Activated CD4-positive, alpha-beta T cell treated with anti-CD3 and anti-CD28 coated beads, Interleukin-2, amount 50 U/mL, for 48 hours (primary cell): ENCODE results near the gene LOXL3.

Source experiments
- DNase-seq, 2 experiments: peaks; one replicate each; pipeline ENCODE4 v3.0.0-alpha.2; 2020

The LOXL3 gene

DNA sequence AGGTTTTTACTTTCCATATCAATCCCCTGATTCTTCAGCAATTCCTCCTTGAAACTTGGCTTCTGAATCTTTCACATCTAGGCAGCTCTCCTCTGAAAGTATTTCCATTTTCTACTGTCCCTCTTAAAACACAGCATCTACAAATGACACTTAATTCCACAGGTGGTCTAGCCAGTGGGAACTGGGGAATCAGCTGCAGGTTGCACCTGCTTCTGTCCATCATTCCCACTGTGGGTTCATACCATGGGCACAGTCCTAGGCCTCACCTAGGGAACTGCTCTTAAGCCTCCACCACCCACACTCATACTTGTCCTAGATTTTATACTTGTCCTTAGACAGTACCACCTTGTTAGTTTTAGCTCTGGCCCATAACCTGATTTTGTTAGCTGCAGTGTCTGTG, 2.2 kb downstream of the LOXL3 start:
- no peak for DNase-seq

DNA sequence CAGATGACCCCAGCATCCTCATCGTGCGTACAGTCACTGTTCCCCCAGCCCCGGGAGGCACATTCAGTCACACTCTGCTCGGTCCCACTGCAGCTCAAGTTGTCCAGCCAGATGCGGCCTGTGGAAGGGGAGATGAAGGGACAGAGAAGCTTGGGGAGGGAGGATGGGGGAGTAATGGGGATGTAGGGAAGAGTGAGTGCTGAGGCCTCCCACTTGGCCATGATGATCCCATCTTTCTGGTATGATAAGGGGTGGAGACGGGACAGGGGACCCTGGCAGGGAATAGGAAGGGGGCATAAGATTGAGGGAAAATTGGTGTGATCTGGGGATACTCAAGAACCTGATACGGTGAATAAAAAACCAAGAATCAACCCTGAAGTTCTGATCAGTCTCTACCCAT, 3.5 kb downstream of the LOXL3 start:
- DNase-seq: no peak

DNA sequence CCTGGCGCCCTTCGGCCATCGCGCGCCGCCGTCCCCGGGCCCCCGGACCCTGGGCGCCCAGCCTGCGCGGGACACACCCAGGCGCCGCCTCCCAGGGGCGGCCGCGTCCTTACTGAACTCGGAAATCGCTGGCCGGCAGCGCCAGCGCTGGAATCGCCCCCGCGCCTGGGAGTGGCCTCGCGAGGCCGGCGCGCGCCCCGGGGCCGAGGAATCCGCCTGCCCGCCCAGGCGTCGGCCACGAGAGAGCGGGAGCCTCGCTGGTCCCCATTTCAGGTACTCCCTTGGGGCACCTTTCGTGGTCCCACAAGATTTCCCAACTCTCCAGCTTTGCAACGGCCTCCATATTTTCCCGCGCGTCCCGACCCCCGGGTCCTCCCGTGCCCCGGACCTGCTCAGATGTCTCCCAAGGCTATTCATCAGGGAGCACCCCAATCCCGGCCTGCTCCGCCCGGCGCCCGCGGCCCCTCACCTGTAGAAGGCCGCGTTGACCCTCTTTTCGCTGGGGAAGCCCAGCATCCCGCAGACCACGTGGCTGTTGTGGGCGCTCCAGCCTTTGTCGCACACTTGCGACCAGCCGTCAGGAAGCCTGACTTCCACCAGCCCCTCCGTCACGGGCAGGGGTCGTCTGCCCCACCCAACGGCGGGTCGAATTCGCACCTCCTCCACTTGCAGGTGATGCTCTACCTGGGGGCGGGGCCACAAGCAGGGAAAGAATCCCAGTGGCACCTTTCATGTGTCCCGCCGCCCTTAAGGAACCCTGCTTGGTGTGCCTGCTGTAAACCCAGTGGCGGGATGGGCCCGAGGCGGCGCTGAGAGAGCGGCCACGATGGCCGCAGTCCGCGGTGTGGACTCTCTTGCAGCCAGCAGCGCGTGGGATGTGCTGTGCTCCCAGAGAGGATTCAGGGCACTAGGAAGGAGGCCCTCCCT, 4.6 kb downstream of the LOXL3 start:
- DNase-seq: peak; percentile 50 to 56

DNA sequence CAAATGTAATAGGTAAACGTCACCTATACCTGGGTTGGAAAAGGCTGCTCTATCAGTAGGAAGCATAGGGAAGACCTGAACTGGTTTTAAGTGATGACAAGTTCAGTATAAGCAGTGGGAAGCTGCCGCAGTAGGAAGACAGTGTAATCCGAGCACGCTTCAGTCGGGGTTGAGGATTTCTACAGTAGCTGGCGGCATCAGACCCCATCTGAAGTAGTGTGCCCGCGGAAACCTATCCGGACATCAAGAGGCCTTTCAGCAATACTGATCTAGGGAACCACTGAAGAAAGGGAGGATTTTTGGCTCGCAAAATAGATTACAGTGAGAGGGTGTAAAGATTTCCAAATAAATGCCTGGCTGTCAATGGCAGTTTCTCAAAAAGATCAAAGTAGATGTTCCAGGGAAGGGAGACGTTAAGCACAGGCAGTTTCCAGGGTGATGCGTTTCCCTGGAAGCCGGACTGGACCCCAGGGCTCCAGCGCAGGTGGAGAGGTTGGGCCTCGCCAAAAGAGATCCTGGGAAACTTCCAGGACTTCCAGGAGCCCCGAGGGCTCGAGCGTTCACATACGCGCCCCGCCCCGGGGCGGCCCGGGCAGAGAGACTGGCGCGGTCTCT, 5.3 kb downstream of the LOXL3 start:
- DNase-seq: no peak

DNA sequence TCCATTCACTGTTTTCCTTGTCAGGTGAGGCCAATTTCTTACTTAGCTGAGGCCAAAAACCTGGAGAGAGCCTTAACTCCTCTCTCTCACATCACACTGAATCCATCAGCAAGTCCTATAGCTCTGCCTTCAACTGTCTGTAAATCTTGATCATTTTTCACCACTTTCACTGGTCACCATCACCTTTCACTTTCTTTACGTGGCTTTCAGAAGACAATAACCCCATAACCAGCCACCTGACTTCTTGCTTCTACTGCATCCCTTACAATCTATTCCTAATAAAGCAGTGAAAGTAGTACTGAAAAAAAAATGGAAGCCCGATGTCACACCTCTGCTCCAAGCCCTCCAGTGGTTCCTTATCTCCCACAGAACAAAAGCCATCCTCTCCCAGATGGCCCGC, 7.7 kb downstream of the LOXL3 start:
- DNase-seq: no peak

DNA sequence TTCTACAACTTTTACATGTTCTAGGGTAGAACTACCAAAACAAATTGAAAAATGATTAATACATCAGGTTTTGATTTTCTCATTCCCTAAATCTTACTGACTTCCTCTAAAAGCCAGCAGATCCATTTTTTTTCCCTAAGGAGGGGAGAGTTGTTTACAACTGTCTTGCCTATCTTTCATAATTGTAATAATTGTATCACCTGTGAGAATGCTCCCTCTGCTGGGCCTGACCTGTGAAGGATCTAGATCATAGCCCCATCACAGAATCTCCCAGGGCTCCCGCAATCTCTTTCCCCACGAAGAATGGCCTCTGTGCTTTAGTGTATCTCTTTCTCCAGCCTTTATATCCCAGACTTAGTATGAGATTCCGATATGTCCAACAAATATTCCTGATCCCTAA, 9.1 kb downstream of the LOXL3 start:
- DNase-seq: no peak

DNA sequence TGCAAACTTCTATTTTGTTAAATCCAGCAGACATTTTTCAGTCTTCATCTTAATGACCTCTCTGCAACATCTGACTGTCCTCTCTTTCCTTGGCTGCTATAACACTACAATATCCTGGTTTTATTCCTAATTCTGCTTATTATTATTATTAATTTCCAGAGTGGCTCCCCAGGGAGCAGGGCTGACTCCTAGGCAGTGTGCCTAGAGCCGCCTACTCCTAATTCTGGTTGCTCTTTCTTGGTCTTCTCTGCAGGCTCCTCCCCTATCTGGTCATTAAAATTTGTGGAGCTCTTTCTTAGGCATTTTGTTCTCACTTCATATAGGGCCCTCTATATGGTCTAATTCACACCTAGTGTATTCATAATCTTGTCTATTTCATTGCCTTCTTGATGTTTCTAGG, 10.8 kb downstream of the LOXL3 start:
- DNase-seq: no peak

DNA sequence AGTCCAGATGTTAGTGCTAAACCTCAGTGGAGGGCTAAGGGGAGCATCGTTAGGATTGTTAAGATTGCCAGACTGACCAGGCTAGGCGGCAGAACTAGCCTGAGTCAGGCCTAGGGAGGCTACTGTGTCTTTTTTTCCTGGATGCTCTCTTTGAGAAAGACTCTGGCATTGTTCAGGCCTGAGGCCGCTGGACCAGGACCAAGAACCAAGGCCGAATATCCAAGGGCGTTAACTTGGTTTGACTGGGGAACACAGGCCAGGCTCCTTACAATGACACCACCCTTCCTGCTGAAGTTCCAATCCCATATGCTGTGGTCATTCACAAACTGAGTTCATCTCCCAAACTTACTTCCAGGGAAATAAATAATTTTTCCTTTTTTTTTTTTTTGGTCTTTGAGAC, 13.5 kb downstream of the LOXL3 start:
- no peak for DNase-seq

DNA sequence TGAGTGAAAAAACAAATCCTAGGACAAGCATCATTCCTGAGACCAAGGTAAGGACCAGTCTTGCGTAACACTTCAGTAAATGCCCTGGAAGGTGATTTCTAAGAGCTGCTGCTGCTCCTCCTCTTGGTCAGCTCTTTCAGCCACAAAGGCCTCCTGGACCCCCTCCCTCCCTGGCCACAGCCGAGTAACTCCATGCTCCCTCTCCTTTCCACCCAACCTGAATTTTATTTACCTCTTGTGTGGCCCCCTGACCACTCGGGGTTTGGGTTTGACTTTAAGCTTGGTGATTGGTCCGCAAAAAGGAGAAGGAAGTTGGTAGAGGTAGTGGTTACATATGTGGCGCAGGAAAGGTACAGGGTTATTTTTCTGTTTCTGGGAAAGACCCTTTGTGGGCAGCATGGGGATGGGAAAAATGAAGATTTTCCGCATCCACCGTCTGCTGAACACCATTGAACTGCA, 14.8 kb downstream of the LOXL3 start:
- DNase-seq: no peak

DNA sequence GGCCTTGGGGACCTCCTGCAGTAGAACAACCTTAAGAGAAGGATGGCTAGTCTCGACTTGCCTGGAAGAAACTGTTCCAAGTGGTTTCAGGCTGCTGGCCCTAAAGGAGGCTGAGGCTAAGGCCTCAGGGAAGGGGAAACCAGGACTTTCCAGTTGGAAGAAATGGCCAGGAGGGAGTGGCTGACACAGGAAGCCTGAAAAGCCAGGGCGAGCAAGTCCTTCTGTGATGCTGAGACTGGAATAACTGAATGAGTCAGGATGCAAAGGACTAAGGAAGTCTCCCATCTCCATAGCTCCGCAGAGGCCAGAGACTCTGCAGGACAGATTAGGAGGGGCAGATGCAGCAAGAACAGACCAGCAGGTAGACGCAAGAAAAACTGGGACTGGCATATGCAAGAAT, 16.6 kb downstream of the LOXL3 start:
- no peak for DNase-seq

DNA sequence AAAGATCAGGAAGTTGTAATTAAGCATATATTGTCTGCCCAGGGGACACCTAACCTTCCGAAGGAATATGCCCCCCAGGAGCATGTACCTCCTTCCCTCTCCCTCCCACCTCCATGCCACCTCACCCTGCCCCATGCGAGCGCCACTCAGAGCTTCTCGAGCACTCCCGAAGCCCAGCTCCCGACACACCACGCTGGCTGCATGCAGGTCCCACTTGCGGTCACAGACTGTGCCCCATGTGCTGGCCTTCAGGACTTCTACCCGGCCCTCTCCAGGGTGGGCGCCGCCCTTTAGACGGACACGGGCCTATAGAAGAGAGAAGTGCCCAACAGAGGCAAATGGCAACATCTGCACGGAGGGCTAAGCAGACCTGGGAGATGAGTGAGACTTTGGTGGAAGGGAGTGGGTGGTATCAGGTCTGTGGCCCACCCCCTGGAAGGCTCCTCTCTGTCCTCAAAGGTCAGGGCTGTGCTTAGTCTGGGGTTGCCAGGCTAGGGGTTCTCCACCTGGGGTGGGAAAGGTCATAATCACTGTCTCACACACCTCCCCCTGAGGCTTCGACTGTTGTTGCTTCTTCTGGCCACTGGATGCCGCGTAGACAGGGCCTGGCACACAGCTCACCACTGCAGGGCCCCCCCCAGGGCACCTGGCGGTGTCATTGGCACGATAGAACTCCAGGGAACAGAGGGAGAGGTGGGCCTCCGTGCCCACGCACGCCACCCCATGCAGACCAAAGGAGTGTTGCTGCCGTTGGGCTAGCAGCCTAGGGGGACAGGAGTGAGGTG, 17.4 kb downstream of the LOXL3 start:
- no peak for DNase-seq

DNA sequence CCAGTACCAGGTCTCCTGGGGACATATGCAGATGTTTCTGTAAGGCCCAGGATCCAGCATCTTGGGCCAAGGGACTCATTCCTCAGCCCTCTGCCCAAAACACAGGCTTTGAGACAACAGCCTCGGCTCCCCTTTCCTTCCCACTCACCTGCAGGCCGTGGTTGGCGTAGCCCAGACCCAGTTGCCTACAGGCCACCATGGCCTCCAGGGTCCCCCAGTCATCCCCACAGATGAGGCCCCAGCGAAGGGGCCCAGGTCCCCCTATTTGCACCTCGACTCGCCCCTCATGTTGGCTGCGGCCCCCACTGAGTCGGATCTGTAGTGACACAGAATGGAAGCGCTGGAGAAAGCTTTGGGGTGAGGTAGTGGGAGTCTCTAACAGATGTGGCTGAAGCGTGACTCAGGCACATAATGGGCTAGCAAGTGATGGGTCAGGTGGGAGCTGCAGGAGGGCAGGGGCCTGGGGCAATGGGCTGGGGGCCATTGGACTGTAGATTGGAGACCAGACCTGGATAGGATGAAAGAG, 18.2 kb downstream of the LOXL3 start:
- DNase-seq: no peak

DNA sequence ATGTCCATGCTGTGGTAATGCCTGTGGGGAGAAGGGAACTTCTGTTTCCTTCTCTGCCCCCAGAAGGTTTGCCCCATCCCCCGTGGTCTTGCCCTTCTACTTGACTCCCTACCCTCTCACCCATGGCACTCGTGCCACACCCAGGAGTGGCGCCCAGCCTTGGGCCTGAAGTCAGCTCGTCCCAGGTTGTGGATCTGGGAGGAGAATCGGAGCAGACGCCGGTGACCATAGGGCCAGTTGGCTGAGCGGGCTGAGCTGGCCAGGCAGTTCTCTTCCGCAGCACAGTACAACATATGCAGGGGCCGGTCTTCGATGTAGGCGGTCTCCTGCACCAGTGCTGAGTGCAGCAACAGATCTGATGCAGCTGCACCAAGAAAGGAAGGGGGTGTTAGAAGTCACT, 19.3 kb downstream of the LOXL3 start:
- no peak for DNase-seq

DNA sequence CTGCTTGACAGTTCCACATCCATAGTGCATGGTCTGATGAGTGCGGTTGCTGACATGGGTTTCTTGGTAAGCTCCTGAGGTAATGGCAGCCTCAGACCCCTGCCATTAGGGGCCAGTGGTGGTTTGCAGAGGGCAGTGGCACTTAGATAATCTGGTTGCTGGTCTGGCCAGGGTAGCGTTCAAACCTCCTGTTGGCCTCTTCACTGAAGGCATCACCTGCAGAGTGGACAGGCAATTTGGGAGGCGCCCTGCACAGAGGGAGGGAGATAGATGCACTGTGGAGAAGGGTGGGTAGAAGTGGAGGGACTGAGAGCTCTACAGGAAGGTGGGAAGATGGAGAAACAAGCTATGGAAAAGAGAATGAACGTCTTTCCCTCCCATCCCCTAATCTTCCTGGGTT, 20.3 kb downstream of the LOXL3 start:
- DNase-seq: no peak

DNA sequence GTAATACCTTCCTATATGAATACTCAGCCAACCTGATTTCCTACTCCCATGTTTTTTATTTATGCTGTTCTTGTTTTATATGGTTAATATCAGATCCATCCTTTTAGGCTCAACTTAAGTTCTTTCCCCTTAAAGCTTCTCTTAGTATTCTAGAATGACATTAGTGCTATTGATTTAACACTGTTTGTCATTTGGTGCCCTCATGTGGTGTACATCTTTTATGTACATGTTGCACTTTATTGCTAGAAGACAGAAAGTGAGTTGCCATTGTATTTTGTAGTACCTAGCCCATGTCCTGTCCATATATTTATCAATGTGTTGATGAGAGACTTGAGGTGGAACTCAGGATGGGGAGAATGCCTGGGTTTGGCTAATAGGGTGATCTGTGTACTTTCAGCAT, 21.5 kb downstream of the LOXL3 start:
- no peak for DNase-seq

DNA sequence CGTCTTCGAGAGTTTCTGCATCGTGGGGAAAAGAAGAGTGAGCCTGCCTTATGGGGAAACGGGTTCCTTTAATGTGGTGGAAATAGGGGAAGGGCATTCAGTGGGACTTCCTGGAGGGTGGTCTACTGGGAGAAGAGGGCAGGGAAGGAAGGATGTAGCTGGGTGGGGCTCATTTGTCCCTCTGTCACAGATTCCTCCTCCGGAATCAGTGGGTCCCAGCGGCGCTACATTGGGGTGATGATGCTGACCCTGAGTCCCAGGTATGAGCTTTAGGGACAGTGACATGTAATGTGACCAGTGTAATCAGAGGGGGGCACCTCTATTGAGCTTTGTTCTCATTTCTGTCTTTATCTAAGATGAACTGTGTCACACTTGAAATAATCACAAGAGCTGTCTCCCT, 22.1 kb downstream of the LOXL3 start:
- no peak for DNase-seq

DNA sequence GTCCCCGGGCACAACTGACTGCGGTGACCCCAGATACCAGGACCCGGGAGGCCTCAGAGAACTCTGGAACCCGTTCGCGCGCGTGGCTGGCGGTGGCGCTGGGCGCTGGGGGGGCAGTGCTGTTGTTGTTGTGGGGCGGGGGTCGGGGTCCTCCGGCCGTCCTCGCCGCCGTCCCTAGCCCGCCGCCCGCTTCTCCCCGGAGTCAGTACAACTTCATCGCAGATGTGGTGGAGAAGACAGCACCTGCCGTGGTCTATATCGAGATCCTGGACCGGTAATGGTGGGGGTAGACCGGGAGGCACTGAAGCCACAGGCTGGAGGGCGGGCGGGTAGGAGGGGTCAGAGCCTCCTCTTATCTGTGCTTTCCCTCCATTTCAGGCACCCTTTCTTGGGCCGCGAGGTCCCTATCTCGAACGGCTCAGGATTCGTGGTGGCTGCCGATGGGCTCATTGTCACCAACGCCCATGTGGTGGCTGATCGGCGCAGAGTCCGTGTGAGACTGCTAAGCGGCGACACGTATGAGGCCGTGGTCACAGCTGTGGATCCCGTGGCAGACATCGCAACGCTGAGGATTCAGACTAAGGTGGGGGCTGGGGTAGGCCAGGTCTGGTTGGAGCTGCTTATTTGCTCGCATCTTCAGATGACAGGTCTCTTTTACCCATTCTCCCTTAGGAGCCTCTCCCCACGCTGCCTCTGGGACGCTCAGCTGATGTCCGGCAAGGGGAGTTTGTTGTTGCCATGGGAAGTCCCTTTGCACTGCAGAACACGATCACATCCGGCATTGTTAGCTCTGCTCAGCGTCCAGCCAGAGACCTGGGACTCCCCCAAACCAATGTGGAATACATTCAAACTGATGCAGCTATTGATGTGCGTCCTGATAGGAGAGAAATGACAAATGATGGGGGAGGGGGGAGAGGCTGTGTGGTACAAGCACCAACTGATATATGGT, 23.2 kb downstream of the LOXL3 start:
- DNase-seq: peak; percentile 57 to 68

DNA sequence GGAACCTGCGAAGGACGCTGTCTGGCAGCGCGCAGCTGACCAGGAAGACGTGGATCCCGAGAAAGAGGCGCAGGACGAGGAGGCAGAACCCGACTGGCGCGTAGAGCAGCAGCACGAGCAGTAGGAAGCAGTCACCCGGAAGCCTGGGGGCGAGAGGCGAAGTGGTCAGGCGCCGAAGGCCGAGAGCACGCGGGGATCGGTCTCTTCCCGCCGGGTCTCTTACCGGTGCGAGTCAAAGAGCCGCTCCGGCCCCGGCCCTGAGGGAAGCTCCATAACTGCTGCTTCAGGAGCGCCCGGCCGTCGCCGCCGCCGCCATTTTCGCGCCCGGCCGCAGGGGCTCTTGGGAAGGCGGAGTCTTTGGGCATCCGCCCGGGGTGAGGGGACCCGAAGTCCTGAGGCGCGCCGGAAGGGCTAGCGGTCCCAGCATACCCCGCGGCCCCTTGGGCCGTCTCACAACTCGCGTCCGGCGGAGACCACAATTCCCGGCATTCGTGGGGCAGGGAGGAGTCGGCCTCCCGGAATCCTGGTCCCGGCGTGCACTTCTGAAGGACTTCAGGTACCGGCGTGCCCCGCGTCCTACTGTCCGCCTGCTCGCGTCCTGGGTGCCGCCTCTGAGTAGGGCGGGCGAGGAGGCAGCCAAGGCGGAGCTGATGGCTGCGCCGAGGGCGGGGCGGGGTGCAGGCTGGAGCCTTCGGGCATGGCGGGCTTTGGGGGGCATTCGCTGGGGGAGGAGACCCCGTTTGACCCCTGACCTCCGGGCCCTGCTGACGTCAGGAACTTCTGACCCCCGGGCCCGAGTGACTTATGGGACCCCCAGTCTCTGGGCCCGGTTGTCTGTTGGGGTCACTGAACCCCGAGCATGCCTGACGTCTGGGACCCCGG, 24.1 kb downstream of the LOXL3 start, which contains the start of the genes AUP1 and HTRA2:
Gene AUP1 (minus strand): TSS at position 350 of the 882 bp plus-strand sequence. CDS start 77 bp downstream, at position 273.
Gene HTRA2 (plus strand): TSS at position 577 of the 882 bp plus-strand sequence. CDS start 74 bp downstream, at position 651.
- peak; percentile 94 to 96 for DNase-seq

DNA sequence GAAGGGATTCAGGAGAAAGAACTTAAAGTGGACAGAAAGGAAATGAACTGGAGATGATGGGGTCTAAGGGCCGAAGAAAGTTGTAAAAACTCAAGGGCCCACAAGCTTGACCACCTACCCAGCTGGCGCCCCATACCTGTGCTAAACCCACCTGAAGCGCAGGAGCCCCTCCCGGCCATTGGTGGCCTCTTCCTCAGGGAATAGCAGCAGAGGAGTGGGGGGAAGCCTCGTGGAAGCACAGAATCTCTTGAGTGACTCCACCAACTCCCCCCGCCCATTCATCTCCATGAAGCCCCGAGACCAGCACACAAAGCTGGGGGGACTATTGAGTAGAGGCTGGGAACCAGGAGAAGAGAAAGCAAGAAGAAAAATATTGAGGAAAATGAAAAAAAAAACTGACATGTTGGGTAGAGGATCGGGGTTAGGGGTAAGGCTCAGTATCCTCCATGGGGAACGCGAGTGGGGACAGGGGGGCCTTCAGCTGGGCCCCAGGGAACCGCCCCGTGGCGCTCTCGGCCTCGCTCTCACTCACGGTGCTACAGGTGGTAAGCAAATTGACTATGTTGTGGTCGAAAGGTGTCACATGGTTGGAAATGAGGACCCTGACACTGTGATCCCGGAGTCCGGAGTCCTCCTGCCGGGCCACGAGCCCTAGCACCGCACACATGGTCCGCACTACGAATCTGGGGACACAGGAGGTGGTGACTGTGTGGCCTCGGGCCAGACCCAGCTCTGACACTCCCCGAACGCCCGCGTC, 25.0 kb downstream of the LOXL3 start:
- peak in 1 of 2 experiments; percentile 24 for DNase-seq

DNA sequence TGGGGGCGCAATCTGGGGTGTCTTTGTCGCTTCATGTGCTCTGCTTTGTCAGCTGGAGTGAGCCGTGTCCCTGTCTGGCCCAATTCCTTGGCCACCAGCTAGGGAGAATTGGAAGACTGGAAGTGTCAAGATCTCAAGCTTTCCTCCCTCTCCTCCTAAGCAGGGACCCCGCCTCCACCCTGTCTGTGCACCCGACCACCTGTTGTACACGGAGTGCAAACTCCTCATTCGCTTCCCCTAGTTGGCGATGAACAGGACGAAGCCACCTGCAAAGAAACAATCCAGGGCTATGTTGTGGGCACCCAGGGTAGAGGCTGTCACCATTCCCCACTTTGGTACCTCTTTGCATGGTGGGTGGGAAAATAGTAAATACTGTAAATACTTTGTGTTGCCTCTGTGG, 26.0 kb downstream of the LOXL3 start:
- no peak for DNase-seq
